ENCODE results near the gene IQGAP2.

IQGAP2 gene

GRCh38 chr5:76717222-76718083, 314.4 kb downstream of the IQGAP2 start:
- no peak for DNase-seq (ENCODE audit: extremely low spot score)
- POLR2A ChIA-PET: no interaction called here
- TF ChIP-seq, protein P1, sequence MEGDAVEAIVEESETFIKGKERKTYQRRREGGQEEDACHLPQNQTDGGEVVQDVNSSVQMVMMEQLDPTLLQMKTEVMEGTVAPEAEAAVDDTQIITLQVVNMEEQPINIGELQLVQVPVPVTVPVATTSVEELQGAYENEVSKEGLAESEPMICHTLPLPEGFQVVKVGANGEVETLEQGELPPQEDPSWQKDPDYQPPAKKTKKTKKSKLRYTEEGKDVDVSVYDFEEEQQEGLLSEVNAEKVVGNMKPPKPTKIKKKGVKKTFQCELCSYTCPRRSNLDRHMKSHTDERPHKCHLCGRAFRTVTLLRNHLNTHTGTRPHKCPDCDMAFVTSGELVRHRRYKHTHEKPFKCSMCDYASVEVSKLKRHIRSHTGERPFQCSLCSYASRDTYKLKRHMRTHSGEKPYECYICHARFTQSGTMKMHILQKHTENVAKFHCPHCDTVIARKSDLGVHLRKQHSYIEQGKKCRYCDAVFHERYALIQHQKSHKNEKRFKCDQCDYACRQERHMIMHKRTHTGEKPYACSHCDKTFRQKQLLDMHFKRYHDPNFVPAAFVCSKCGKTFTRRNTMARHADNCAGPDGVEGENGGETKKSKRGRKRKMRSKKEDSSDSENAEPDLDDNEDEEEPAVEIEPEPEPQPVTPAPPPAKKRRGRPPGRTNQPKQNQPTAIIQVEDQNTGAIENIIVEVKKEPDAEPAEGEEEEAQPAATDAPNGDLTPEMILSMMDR (IDR thresholded peaks at IDR 0.05; ENCODE audit: control extremely low read depth, extremely low read depth, low read depth, missing control alignments): no peak
- CTCF ChIA-PET: interaction anchor here (0.8 to 2.7 kb wide), 4 partner anchors 11 to 57 kb away, joined by 3 to 14 read pairs (median 3); no protein-coding TSS in a partner anchor

DNA sequence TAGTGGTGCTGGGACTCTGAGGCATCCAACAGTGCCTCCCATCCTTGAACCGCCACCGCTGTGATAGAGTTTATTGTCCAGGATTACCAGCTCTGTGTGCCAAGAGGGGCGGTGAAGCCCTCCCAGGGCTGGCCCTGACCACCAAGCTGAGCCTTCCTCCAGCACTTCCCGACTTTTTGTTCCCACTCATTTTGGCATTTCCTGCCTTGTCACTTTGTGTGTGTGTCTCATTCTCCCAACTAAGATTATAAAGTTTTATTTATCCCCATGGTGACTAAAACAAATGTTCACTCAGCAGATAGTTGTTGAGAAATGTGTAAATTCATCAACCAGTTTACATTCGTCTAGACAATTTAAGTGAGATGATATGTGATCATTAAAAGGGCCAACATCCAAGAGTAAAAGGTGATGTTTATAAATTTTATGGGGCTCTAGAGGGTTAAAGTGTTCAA, 315.3 kb downstream of the IQGAP2 start:
- TF ChIP-seq, protein P1 (IDR thresholded peaks at IDR 0.05; ENCODE audit: control extremely low read depth, extremely low read depth, low read depth, missing control alignments): no peak
- CTCF ChIA-PET: interaction anchor here (1.0 to 2.7 kb wide), 3 partner anchors 11 to 56 kb away, joined by 3 to 14 read pairs (median 3); no protein-coding TSS in a partner anchor
- no peak for DNase-seq (ENCODE audit: extremely low spot score)
- POLR2A ChIA-PET: no interaction called here

DNA sequence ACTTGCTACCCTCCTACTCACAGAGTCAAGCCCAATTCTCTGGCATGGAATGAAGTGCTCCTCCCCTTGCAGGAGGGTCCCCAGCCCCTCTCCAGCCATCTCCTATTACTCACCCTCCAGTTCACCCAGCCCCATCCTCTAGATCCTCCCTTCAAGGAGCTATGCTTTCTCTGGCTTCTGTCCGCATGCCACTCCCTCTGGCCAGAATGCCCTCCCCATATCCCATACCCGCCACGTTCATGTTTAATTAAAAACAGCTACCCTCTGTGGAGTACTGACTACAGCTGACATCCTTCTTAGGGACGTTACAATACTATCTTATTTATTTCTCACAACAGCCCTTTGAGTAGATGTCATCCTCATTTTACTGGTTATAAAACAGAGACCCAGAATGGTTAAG, 315.8 kb downstream of the IQGAP2 start:
- DNase-seq (ENCODE audit: extremely low spot score): no peak
- TF ChIP-seq, protein P1 (IDR thresholded peaks at IDR 0.05; ENCODE audit: control extremely low read depth, extremely low read depth, low read depth, missing control alignments): no peak
- POLR2A ChIA-PET: no interaction called here
- CTCF ChIA-PET: interaction anchor here (1.0 to 2.7 kb wide), 3 partner anchors 11 to 56 kb away, joined by 3 to 14 read pairs (median 5); no protein-coding TSS in a partner anchor

DNA sequence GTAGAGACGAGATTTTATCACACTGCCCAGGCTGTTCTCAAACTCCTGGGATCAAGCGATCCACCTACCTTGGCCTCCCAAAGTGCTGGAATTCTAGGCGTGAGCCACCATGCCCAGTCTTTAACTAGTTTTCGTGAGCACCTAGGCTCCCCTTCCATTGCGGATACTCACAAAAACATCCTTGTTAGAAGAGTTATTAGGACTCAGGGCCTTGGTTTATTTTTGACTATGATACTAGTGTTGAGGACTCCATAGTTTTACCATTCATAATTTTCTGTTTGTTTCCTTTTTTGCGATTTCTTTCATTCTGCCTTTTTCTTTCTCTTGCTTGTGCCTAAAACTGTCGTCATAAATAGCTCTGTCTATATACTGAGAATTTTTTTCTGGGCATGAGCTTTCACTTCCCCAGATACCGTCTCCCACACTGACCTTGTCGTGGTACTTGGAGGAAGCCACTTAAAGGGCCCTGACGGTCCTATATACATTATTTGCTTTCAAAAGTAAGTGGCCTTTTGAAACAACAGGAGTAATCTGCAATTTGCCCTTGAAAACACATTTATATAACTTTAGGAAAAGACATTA, 318.0 kb downstream of the IQGAP2 start:
- POLR2A ChIA-PET: interaction anchor here (0.5 to 0.6 kb wide), 2 partner anchors 16 to 1039 kb away, joined by 3 to 5 read pairs; no protein-coding TSS in a partner anchor
- TF ChIP-seq, protein P1 (IDR thresholded peaks at IDR 0.05; ENCODE audit: control extremely low read depth, extremely low read depth, low read depth, missing control alignments): no peak
- CTCF ChIA-PET: interaction anchor here (1.0 to 2.8 kb wide), 6 partner anchors 15 to 317 kb away, joined by 3 to 14 read pairs (median 3); no protein-coding TSS in a partner anchor
- peak; percentile 62 for DNase-seq (ENCODE audit: extremely low spot score)

- no peak for DNase-seq (ENCODE audit: extremely low spot score)
- ChIA-PET POLR2A (no interaction called here), CTCF (interaction anchor here (0.8 to 1.3 kb wide), 3 partner anchors 13 to 51 kb away, joined by 3 to 5 read pairs (median 3); no protein-coding TSS in a partner anchor)
- TF ChIP-seq, protein P1 (IDR thresholded peaks at IDR 0.05; ENCODE audit: control extremely low read depth, extremely low read depth, low read depth, missing control alignments): no peak
These were observed 320.2 kb downstream of the IQGAP2 start for GRCh38 chr5:76723266-76723665.

DNA sequence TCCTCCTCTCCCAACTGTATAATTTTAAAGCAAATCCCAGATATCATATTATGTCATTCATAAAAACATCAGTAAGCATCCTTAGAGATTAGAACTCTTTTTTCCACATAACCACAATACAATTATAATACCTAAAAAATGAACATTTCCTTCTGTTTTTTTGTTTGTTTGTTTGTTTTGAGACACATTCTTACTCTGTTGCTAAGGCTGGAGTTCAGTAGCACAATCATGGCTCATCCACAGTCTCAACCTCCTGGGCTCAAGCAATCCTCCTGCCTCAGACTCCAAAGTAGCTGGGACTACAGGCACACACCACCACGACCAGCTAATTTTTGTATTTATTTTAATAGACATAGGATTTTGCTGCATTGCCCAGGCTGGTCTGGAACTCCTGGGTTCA, 320.8 kb downstream of the IQGAP2 start:
- DNase-seq (ENCODE audit: extremely low spot score): no peak
- TF ChIP-seq, protein P1 (IDR thresholded peaks at IDR 0.05; ENCODE audit: control extremely low read depth, extremely low read depth, low read depth, missing control alignments): no peak
- ChIA-PET CTCF (interaction anchor here (1.3 kb wide), 1 partner anchor 51 kb away, joined by 5 read pairs; no protein-coding TSS in a partner anchor), POLR2A (no interaction called here)
